Upper lobe of left lung (tissue), 4 donors: ENCODE measurements around the gene ARHGAP15.

ENCODE experiments used
- POLR2A ChIP-seq, 4 donors: fragments of 450-650 bp; IDR thresholded peaks; one replicate each; pipeline ENCODE4 v1.5.1; 2016 to 2017; ENCODE audit warnings: antibody characterized with exemption in 4 of 4, mild to moderate bottlenecking in 2 of 4
- TF ChIP-seq, protein P1 (sequence below), 6 experiments: fragments of 450-650 bp in 4 of 6; fragments of 200-600 bp in 2 of 6; sonication (generic) in 2 of 6; IDR thresholded peaks; one replicate each; pipeline ENCODE4 v1.5.1; 2016 to 2019; ENCODE audit warnings: antibody characterized with exemption in 6 of 6

- no peak for TF ChIP-seq POLR2A (IDR thresholded peaks at IDR 0.05)
- TF ChIP-seq, protein P1, sequence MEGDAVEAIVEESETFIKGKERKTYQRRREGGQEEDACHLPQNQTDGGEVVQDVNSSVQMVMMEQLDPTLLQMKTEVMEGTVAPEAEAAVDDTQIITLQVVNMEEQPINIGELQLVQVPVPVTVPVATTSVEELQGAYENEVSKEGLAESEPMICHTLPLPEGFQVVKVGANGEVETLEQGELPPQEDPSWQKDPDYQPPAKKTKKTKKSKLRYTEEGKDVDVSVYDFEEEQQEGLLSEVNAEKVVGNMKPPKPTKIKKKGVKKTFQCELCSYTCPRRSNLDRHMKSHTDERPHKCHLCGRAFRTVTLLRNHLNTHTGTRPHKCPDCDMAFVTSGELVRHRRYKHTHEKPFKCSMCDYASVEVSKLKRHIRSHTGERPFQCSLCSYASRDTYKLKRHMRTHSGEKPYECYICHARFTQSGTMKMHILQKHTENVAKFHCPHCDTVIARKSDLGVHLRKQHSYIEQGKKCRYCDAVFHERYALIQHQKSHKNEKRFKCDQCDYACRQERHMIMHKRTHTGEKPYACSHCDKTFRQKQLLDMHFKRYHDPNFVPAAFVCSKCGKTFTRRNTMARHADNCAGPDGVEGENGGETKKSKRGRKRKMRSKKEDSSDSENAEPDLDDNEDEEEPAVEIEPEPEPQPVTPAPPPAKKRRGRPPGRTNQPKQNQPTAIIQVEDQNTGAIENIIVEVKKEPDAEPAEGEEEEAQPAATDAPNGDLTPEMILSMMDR (IDR thresholded peaks at IDR 0.05) = no peak
Observed at GRCh38 chr2:143528021-143528420, 398.8 kb downstream of the ARHGAP15 start.
